ENCODE results near the gene DENND4C. TPM values are rescaled to one million over a fixed set of nuclear protein-coding genes. Genes with fewer than 3 reads are reported as not detected.
"Not testable (repeated sequence)": the region's sequence is repeated elsewhere in the genome, so short reads cannot be mapped to it uniquely, and the experiment has no call there.

The DENND4C gene
- total RNA-seq, 1 donor from 2014 or later: 31.4 TPM

GRCh38 chr9:19188771-19189170, 41.7 kb upstream of the DENND4C start:
- TF ChIP-seq CTCF (conservative IDR thresholded peaks at IDR 0.05; ENCODE audit: low read depth, low read length): no peak
- DNase-seq (ENCODE audit: low read depth): no peak
- no peak overlapping the region for H3K4me3 ChIP-seq (ENCODE audit: low read depth, low read length)

- no peak for TF ChIP-seq CTCF (conservative IDR thresholded peaks at IDR 0.05; ENCODE audit: low read depth, low read length)
- no peak overlapping the region for H3K4me3 ChIP-seq (ENCODE audit: low read depth, low read length)
- no peak for DNase-seq (ENCODE audit: low read depth)
Measured at GRCh38 chr9:19192202-19193028, 38.1 kb upstream of the DENND4C start.

- no peak overlapping the region for H3K4me3 ChIP-seq (ENCODE audit: low read depth, low read length)
- DNase-seq (ENCODE audit: low read depth): no peak
- no peak for TF ChIP-seq CTCF (conservative IDR thresholded peaks at IDR 0.05; ENCODE audit: low read depth, low read length)
Measured at GRCh38 chr9:19193029-19193324, 37.5 kb upstream of the DENND4C start.

GRCh38 chr9:19193358-19193973, 37.0 kb upstream of the DENND4C start:
- not testable (repeated sequence) for H3K4me3 ChIP-seq (ENCODE audit: low read depth, low read length); DNase-seq (ENCODE audit: low read depth)

- TF ChIP-seq CTCF (conservative IDR thresholded peaks at IDR 0.05; ENCODE audit: low read depth, low read length): no peak
- DNase-seq (ENCODE audit: low read depth): no peak
- no peak overlapping the region for H3K4me3 ChIP-seq (ENCODE audit: low read depth, low read length)
Measured at GRCh38 chr9:19198406-19198805, 32.1 kb upstream of the DENND4C start.

- no peak for DNase-seq (ENCODE audit: low read depth)
- H3K4me3 ChIP-seq (ENCODE audit: low read depth, low read length): no peak overlapping the region
- TF ChIP-seq CTCF (conservative IDR thresholded peaks at IDR 0.05; ENCODE audit: low read depth, low read length): no peak
Measured at GRCh38 chr9:19199012-19199411, 31.5 kb upstream of the DENND4C start.

- H3K4me3 ChIP-seq (ENCODE audit: low read depth, low read length): no peak overlapping the region
- no peak for DNase-seq (ENCODE audit: low read depth)
- TF ChIP-seq CTCF (conservative IDR thresholded peaks at IDR 0.05; ENCODE audit: low read depth, low read length): no peak
Measured at GRCh38 chr9:19200229-19200628, 30.3 kb upstream of the DENND4C start.

Measured in epithelial cell of proximal tubule (primary cell).